Measurements from ENCODE around the gene PGM1. TPM values are rescaled to one million over a fixed set of nuclear protein-coding genes. Genes with fewer than 3 reads are reported as not detected.

PGM1 gene
- total and polyA plus RNA-seq, 4 experiments from 2014 or later: 18.8 to 48.3 (median 26.6) TPM

GRCh38 chr1:63621075-63621474 lies 27.9 kb downstream of the PGM1 start:
- peaks cover 1 to 11% of the 10 kb centered on the region in 2 donors for H3K36me3 Mint-ChIP-seq
- Histone ChIP-seq H3K4me3 (ENCODE audit: low read length in 2 of 2) (no peak overlapping the region), H3K27ac (ENCODE audit: low read depth, low read length) (no peak overlapping the region), H3K9me3 (ENCODE audit: control insufficient read depth in 1 of 2, low read length in 2 of 2) (no peaks in the 10 kb centered on the region), H3K36me3 (ENCODE audit: insufficient read depth, low read length) (no peaks in the 10 kb centered on the region), H3K27me3 (ENCODE audit: insufficient read depth, low read length) (no peaks in the 10 kb centered on the region), H3K4me1 (ENCODE audit: insufficient read depth, low read length) (no peaks in the 10 kb centered on the region)
- no peak overlapping the region for H3K27ac Mint-ChIP-seq
- CTCF ChIA-PET (ENCODE audit: partially characterized antibody): interaction anchor here (1.0 to 2.1 kb wide), 3 partner anchors 294 to 621 kb away, joined by 3 to 9 read pairs (median 3); no protein-coding TSS in a partner anchor
- POLR2A ChIA-PET (ENCODE audit: partially characterized antibody): no interaction called here
- no peaks in the 10 kb centered on the region for H3K27me3 Mint-ChIP-seq
- intact Hi-C loops (cut with micrococcal nuclease): no loop called here
- no peaks in the 10 kb centered on the region for H3K9me3 Mint-ChIP-seq
- H3K4me3 Mint-ChIP-seq: no peak overlapping the region
- no peak for DNase-seq
- H3K4me1 Mint-ChIP-seq: peaks cover 1 to 13% (median 8%) of the 10 kb centered on the region in 4 donors

- CTCF ChIA-PET (ENCODE audit: partially characterized antibody): interaction anchor here (2.1 kb wide), 1 partner anchor 515 kb away, joined by 9 read pairs; no protein-coding TSS in a partner anchor
- no peaks in the 10 kb centered on the region for H3K27me3 ChIP-seq (ENCODE audit: insufficient read depth, low read length)
- H3K4me3 ChIP-seq (ENCODE audit: low read length in 2 of 2): no peak overlapping the region
- intact Hi-C loops (cut with micrococcal nuclease): no loop called here
- no peaks in the 10 kb centered on the region for H3K9me3 ChIP-seq (ENCODE audit: control insufficient read depth in 1 of 2, low read length in 2 of 2)
- Mint-ChIP-seq H3K4me3 (no peak overlapping the region), H3K36me3 (peaks cover 1 to 11% of the 10 kb centered on the region in 2 donors), H3K27me3 (no peaks in the 10 kb centered on the region), H3K27ac (no peak overlapping the region), H3K9me3 (no peaks in the 10 kb centered on the region), H3K4me1 (peaks cover 1 to 15% (median 9%) of the 10 kb centered on the region in 4 donors)
- no peaks in the 10 kb centered on the region for H3K4me1 ChIP-seq (ENCODE audit: insufficient read depth, low read length)
- DNase-seq: no peak
- POLR2A ChIA-PET (ENCODE audit: partially characterized antibody): no interaction called here
- H3K27ac ChIP-seq (ENCODE audit: low read depth, low read length): no peak overlapping the region
- H3K36me3 ChIP-seq (ENCODE audit: insufficient read depth, low read length): no peaks in the 10 kb centered on the region
Measured at GRCh38 chr1:63621698-63622097, 28.5 kb downstream of the PGM1 start.

GRCh38 chr1:63622849-63623566 lies 29.8 kb downstream of the PGM1 start:
- Histone ChIP-seq H3K9me3 (ENCODE audit: control insufficient read depth in 1 of 2, low read length in 2 of 2) (no peaks in the 10 kb centered on the region), H3K4me1 (ENCODE audit: insufficient read depth, low read length) (no peaks in the 10 kb centered on the region), H3K36me3 (ENCODE audit: insufficient read depth, low read length) (no peaks in the 10 kb centered on the region), H3K4me3 (ENCODE audit: low read length in 2 of 2) (no peak overlapping the region), H3K27ac (ENCODE audit: low read depth, low read length) (no peak overlapping the region), H3K27me3 (ENCODE audit: insufficient read depth, low read length) (no peaks in the 10 kb centered on the region)
- intact Hi-C loops (cut with micrococcal nuclease): no loop called here
- Mint-ChIP-seq H3K9me3 (no peaks in the 10 kb centered on the region), H3K4me3 (no peak overlapping the region), H3K27ac (peak overlapping the region in 1 of 7 donors; percentile 29), H3K27me3 (no peaks in the 10 kb centered on the region), H3K36me3 (peaks cover 3 to 11% of the 10 kb centered on the region in 2 donors), H3K4me1 (peaks cover 1 to 15% (median 9%) of the 10 kb centered on the region in 4 donors)
- POLR2A ChIA-PET (ENCODE audit: partially characterized antibody): no interaction called here
- DNase-seq: no peak
- CTCF ChIA-PET (ENCODE audit: partially characterized antibody): interaction anchor here (0.6 to 2.2 kb wide), 7 partner anchors 9 to 625 kb away, joined by 3 to 10 read pairs (median 3); no protein-coding TSS in a partner anchor

- no peaks in the 10 kb centered on the region for H3K9me3 Mint-ChIP-seq
- CTCF ChIA-PET (ENCODE audit: partially characterized antibody): interaction anchor here (0.8 to 2.2 kb wide), 3 partner anchors 510 to 624 kb away, joined by 3 to 8 read pairs (median 3); no protein-coding TSS in a partner anchor
- Histone ChIP-seq H3K27ac (ENCODE audit: low read depth, low read length) (no peak overlapping the region), H3K9me3 (ENCODE audit: control insufficient read depth in 1 of 2, low read length in 2 of 2) (no peaks in the 10 kb centered on the region), H3K4me1 (ENCODE audit: insufficient read depth, low read length) (no peaks in the 10 kb centered on the region), H3K4me3 (ENCODE audit: low read length in 2 of 2) (no peak overlapping the region), H3K27me3 (ENCODE audit: insufficient read depth, low read length) (no peaks in the 10 kb centered on the region), H3K36me3 (ENCODE audit: insufficient read depth, low read length) (no peaks in the 10 kb centered on the region)
- no peak overlapping the region for H3K27ac Mint-ChIP-seq
- no peak for DNase-seq
- intact Hi-C loops (cut with micrococcal nuclease): no loop called here
- H3K4me1 Mint-ChIP-seq: peaks cover 1 to 20% (median 10%) of the 10 kb centered on the region in 4 donors
- POLR2A ChIA-PET (ENCODE audit: partially characterized antibody): no interaction called here
- no peak overlapping the region for H3K4me3 Mint-ChIP-seq
- peaks cover 6 to 10% of the 10 kb centered on the region in 2 donors for H3K36me3 Mint-ChIP-seq
- H3K27me3 Mint-ChIP-seq: no peaks in the 10 kb centered on the region
Measured at GRCh38 chr1:63623952-63624351, 30.7 kb downstream of the PGM1 start.

- DNase-seq: no peak
- Histone ChIP-seq H3K4me3 (ENCODE audit: low read length in 2 of 2) (no peak overlapping the region), H3K27me3 (ENCODE audit: insufficient read depth, low read length) (no peaks in the 10 kb centered on the region), H3K9me3 (ENCODE audit: control insufficient read depth in 1 of 2, low read length in 2 of 2) (no peaks in the 10 kb centered on the region), H3K4me1 (ENCODE audit: insufficient read depth, low read length) (no peaks in the 10 kb centered on the region), H3K27ac (ENCODE audit: low read depth, low read length) (no peak overlapping the region), H3K36me3 (ENCODE audit: insufficient read depth, low read length) (no peaks in the 10 kb centered on the region)
- peaks cover 14 to 16% of the 10 kb centered on the region in 2 donors for H3K36me3 Mint-ChIP-seq
- no peaks in the 10 kb centered on the region for H3K27me3 Mint-ChIP-seq
- no peaks in the 10 kb centered on the region for H3K9me3 Mint-ChIP-seq
- peaks cover 1 to 20% (median 10%) of the 10 kb centered on the region in 4 donors for H3K4me1 Mint-ChIP-seq
- no peak overlapping the region for H3K27ac Mint-ChIP-seq
- intact Hi-C loops (cut with micrococcal nuclease): no loop called here
- ChIA-PET CTCF (ENCODE audit: partially characterized antibody) (interaction anchor here (0.7 to 1.0 kb wide), 4 partner anchors 8 to 619 kb away, joined by 3 read pairs; no protein-coding TSS in a partner anchor), POLR2A (ENCODE audit: partially characterized antibody) (no interaction called here)
- no peak overlapping the region for H3K4me3 Mint-ChIP-seq
Measured at GRCh38 chr1:63624911-63625310, 31.7 kb downstream of the PGM1 start.

- no peak for DNase-seq
- CTCF ChIA-PET (ENCODE audit: partially characterized antibody): no interaction called here
- peaks cover 0 to 20% (median 10%) of the 10 kb centered on the region in 4 donors for H3K4me1 Mint-ChIP-seq
- intact Hi-C loops (cut with micrococcal nuclease): no loop called here
- H3K27ac Mint-ChIP-seq: peak overlapping the region in 1 of 7 donors; percentile 63
- no peaks in the 10 kb centered on the region for H3K27me3 ChIP-seq (ENCODE audit: insufficient read depth, low read length)
- no peak overlapping the region for H3K4me3 ChIP-seq (ENCODE audit: low read length in 2 of 2)
- POLR2A ChIA-PET (ENCODE audit: partially characterized antibody): no interaction called here
- H3K36me3 ChIP-seq (ENCODE audit: insufficient read depth, low read length): peaks cover 1% of the 10 kb centered on the region
- no peaks in the 10 kb centered on the region for H3K27me3 Mint-ChIP-seq
- H3K27ac ChIP-seq (ENCODE audit: low read depth, low read length): no peak overlapping the region
- peaks cover 22 to 23% of the 10 kb centered on the region in 2 donors for H3K36me3 Mint-ChIP-seq
- H3K4me3 Mint-ChIP-seq: no peak overlapping the region
- H3K4me1 ChIP-seq (ENCODE audit: insufficient read depth, low read length): no peaks in the 10 kb centered on the region
- H3K9me3 Mint-ChIP-seq: no peaks in the 10 kb centered on the region
- H3K9me3 ChIP-seq (ENCODE audit: control insufficient read depth in 1 of 2, low read length in 2 of 2): no peaks in the 10 kb centered on the region
Measured at GRCh38 chr1:63626222-63626621, 33.0 kb downstream of the PGM1 start.

- Mint-ChIP-seq H3K27me3 (no peaks in the 10 kb centered on the region), H3K4me3 (no peak overlapping the region), H3K9me3 (no peaks in the 10 kb centered on the region), H3K36me3 (peaks cover 40 to 44% of the 10 kb centered on the region in 2 donors), H3K27ac (no peak overlapping the region), H3K4me1 (peaks cover 0 to 20% (median 6%) of the 10 kb centered on the region in 4 donors)
- H3K36me3 ChIP-seq (ENCODE audit: insufficient read depth, low read length): peaks cover 13% of the 10 kb centered on the region
- no peaks in the 10 kb centered on the region for H3K9me3 ChIP-seq (ENCODE audit: control insufficient read depth in 1 of 2, low read length in 2 of 2)
- ChIA-PET POLR2A (ENCODE audit: partially characterized antibody) (no interaction called here), CTCF (ENCODE audit: partially characterized antibody) (interaction anchor here (1.5 to 1.6 kb wide), 2 partner anchors 12 to 616 kb away, joined by 3 to 4 read pairs; no protein-coding TSS in a partner anchor)
- no peaks in the 10 kb centered on the region for H3K4me1 ChIP-seq (ENCODE audit: insufficient read depth, low read length)
- intact Hi-C loops (cut with micrococcal nuclease): no loop called here
- H3K27ac ChIP-seq (ENCODE audit: low read depth, low read length): no peak overlapping the region
- no peak overlapping the region for H3K4me3 ChIP-seq (ENCODE audit: low read length in 2 of 2)
- DNase-seq: no peak
- H3K27me3 ChIP-seq (ENCODE audit: insufficient read depth, low read length): no peaks in the 10 kb centered on the region
Measured at GRCh38 chr1:63628607-63629006, 35.4 kb downstream of the PGM1 start.

Data from CD4-positive, alpha-beta memory T cell (primary cell).